Activated CD4-positive, alpha-beta T cell treated with anti-CD3 and anti-CD28 coated beads, Interleukin-10, Interleukin-2, amounts not matched to agents 100 ng/mL and 50 ng/mL, durations not matched to agents 16 hours and 8 hours (primary cell): ENCODE results near the gene CADM1.
A peak's percentile ranks its signal among the peaks of the same experiment; 100 is the strongest.
"Not testable (repeated sequence)": the region's sequence is repeated elsewhere in the genome, so short reads cannot be mapped to it uniquely, and the experiment has no call there.

ENCODE experiments used
- DNase-seq: peaks from one replicate; pipeline ENCODE4 v3.0.0-alpha.2; 2020

The CADM1 gene

GRCh38 chr11:115476463-115477286, 27.5 kb downstream of the CADM1 start:
- no peak for DNase-seq

GRCh38 chr11:115475564-115475963, 28.7 kb downstream of the CADM1 start:
- no peak for DNase-seq

GRCh38 chr11:115474306-115474705, 29.9 kb downstream of the CADM1 start:
- not testable (repeated sequence) for DNase-seq

- no peak for DNase-seq
These were observed 31.0 kb downstream of the CADM1 start for GRCh38 chr11:115473167-115473566.

GRCh38 chr11:115471367-115471766, 32.8 kb downstream of the CADM1 start:
- peak; percentile 9 for DNase-seq

- DNase-seq, result no peak
These were observed 33.3 kb downstream of the CADM1 start for GRCh38 chr11:115470928-115471327.

GRCh38 chr11:115469361-115469760, 34.9 kb downstream of the CADM1 start:
- no peak for DNase-seq

- no peak for DNase-seq
These were observed 38.1 kb downstream of the CADM1 start for GRCh38 chr11:115466122-115466521.

GRCh38 chr11:115464269-115464668, 39.9 kb downstream of the CADM1 start:
- DNase-seq, result no peak

GRCh38 chr11:115463606-115464005, 40.6 kb downstream of the CADM1 start:
- no peak for DNase-seq

- DNase-seq, result no peak
These were observed 41.5 kb downstream of the CADM1 start for GRCh38 chr11:115462757-115463156.

GRCh38 chr11:115462004-115462541, 42.1 kb downstream of the CADM1 start:
- DNase-seq, result no peak

GRCh38 chr11:115460512-115460911, 43.7 kb downstream of the CADM1 start:
- DNase-seq, result no peak

GRCh38 chr11:115459563-115459962, 44.7 kb downstream of the CADM1 start:
- DNase-seq, result no peak

GRCh38 chr11:115458877-115459276, 45.3 kb downstream of the CADM1 start:
- DNase-seq, result no peak

GRCh38 chr11:115456019-115456418, 48.2 kb downstream of the CADM1 start:
- no peak for DNase-seq

- no peak for DNase-seq
These were observed 48.6 kb downstream of the CADM1 start for GRCh38 chr11:115455613-115456012.

GRCh38 chr11:115454525-115454924, 49.7 kb downstream of the CADM1 start:
- DNase-seq, result no peak

- DNase-seq, result no peak
These were observed 50.3 kb downstream of the CADM1 start for GRCh38 chr11:115453693-115454490.

GRCh38 chr11:115452241-115452640, 52.0 kb downstream of the CADM1 start:
- no peak for DNase-seq

- no peak for DNase-seq
These were observed 53.7 kb downstream of the CADM1 start for GRCh38 chr11:115450519-115450918.

- DNase-seq, result no peak
These were observed 56.8 kb downstream of the CADM1 start for GRCh38 chr11:115447273-115447864.

- DNase-seq, result no peak
These were observed 58.0 kb downstream of the CADM1 start for GRCh38 chr11:115446214-115446613.
